HG02759 (cell line): ENCODE measurements around the gene BOD1.

Experiments used
- ATAC-seq: cut with Tn5 transposase; IDR thresholded peaks from one replicate; pipeline ENCODE4 v1.9.1; 2021; ENCODE audit warnings: mild to moderate bottlenecking, moderate library complexity; ENCODE audit not compliant: unreplicated experiment

Gene BOD1

DNA sequence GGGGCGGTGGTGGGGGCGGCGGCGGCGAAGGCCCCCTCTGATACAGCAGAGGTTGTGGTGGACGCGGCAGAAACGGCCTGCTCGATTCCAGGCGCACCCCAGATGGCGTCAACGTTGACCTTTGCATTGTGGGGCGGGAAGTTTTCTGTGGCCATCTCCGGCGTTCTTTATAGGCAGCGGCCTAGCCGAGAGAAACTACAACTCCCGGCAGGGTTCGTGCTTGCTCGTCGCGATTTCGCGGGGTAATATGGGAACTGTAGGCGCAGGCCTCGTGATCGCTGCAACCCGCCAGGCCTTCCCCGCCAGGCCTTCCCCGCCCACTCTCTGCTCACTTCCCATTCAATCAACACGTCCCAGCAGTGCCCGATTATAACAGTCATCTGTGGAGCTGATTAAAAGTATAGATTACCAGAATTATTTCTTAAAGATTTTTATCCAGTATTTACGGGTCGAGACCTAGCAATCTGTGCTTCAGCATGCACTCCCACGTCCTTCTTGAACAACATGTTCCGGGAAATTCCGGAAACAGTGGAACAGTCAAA lies at the start of gene BOD1:
BOD1 (minus strand) TSS at position 74 of the 542 bp plus-strand sequence. CDS start 214 bp downstream, outside the sequence.
- ATAC-seq: peak; percentile 92

DNA sequence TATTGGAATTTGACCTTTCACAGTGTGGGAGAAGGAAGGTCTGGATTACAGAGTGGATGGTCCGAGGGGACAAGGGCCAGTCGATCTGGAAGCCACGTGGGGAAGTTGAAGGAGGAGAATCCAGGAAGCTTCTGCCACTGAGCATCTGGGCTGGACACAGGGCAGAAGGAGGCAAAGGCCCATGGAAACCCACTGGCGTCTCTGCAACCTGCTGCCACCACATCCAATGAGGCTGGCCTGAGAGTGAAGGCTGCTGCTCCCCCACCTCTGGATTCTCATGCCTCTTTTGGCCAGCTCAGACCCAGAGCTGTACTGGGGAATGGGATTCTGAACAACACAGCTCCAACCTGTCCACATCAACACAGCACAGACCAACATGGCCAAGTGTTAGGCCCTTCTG lies 48.9 kb upstream of the BOD1 start:
- no peak for ATAC-seq

DNA sequence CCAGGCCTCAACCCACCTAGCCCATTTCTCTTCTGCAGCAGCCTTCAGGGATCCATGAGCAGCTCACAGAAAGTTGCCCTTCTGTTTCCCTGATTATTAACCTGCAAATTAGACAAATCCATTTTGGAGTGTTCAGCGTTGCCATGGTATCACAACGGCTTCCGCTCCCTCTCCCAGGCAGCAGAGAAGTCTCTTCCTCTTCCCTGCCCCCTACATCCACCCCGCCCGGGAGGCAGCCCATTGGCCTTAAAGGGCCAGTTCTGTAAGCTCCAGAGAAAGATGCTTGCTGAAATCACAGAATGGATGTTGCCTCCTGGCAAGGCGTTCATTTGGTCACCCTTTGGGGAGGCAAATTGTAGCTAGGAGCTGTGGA lies 47.7 kb upstream of the BOD1 start:
- ATAC-seq: no peak

DNA sequence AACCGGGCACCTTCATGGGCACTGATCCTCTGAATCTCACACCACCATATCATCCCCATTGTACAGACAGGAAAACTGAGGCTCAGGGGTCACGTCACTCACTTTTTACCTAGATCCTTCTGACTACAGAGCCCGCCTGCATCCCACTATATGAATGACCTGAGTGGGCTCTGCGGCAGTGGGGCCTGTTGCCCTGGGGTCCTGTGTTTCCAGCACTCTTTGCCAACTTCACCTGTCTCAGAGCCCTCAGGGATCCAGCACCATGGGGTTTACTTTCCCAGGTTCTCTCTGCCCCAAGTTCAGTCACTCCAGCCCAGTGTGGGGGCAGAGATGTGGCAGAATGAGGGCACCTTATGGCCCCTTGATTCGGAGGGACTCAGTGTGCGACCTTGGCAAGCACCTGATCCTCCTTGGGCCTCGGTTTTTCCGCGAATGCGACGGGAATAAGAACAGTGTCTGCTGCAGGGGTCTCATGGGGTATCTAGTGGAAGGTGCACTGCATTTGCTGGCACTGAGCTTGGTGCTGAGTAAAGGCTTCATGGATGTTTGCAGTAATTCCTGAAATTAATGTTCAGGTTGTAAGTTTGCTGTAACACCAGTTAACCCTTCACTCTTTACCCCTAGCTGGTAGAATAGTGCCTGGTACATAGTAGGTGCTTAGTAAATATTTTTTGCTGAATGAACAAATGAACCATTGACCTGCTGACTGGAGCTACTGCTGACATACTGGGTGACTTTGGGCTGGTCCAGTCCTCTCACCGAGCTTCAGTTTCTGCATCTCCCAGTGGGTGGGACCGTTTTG lies 47.1 kb upstream of the BOD1 start:
- ATAC-seq: no peak

DNA sequence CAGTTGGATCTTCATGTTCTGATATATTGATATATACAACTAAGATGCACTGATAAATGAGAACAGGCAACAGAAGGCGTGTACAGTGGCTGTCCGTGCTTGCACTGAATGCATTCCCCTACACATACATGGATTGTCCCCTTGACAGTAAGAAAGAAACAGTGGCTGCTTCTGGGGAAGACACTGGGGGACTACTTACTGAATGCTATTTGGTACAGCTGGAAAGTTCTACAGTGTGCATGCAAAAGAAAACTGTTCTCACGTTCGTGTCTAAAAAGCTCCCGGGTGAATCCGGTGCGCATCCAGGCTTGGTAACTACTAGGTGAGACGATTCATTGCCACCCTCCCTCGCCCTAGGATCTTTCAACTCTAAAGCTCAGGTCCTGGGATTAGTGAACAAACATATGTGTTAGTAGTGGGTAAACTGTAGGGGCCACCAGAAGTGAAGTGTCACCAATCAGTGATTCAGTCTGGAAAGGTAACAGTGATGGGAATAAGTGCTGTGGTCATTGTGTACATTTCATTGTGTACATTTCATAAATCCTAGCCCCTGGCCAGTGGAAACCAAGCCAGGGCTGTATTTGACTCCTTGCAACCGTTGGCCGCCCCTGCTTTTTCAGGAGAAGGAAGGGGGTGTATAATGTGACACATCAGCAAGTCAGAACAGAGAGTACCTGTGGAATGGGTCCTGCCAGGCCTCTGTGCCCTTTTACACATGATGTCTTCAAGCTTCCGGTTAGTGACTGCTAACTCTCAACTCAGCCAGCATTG lies 46.3 kb upstream of the BOD1 start:
- no peak for ATAC-seq

DNA sequence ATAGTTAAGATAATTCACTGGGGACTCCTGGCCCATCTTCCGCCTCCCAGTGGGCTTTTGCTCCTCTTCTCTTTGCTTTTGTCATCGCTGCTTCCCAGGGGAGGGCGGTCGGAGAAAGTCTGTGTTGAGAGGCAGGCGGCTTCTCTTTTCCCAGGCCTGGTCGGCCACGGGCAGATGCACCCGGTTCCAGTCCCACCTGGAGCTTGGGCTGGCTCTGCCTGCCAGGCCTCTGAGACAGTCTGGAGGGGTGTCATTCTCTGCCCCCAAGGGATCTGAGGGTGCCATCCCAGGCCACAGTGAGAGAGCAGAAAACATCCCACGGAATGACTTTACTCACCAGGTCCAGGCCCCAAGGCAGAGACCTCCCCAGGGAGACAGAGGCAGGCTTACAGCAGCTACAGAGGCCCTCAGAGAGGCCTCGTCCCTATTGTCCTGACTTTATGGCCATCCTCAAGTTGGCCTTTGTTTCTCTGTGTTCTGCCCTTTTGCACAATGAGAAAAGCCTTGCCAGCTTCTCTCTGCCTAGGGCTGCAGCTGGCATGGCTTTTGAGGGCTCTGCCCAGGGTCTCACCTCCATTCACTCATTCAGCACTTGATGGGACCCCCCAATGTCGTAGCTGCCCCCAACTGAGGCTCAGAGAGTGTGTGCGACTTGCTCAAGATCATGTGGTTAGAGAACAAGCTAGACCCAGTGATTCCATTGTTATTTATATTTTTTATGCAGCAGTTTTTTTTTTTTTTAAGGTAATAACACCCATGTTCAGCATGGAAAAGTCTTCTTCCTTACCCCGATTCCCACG lies 44.2 kb upstream of the BOD1 start:
- ATAC-seq: no peak

DNA sequence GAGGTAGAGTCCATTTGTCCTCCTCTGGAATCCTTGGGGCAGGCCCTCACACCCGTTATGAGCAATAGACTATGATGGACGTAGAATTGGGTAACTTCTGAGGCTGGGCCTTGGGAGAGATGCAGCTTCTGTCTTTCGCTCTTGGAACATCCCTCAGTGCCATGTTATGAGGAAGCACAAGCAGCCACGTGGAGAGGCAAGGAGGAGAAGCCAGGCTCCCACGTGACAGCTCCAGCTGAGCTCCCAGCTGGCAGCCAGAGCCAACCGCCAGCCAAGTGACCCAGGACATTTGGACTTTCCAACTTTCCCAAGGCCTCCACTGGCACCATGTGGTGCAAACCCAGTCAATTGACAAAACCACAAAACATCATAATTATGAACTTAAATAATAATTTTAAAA lies 43.0 kb upstream of the BOD1 start:
- no peak for ATAC-seq

DNA sequence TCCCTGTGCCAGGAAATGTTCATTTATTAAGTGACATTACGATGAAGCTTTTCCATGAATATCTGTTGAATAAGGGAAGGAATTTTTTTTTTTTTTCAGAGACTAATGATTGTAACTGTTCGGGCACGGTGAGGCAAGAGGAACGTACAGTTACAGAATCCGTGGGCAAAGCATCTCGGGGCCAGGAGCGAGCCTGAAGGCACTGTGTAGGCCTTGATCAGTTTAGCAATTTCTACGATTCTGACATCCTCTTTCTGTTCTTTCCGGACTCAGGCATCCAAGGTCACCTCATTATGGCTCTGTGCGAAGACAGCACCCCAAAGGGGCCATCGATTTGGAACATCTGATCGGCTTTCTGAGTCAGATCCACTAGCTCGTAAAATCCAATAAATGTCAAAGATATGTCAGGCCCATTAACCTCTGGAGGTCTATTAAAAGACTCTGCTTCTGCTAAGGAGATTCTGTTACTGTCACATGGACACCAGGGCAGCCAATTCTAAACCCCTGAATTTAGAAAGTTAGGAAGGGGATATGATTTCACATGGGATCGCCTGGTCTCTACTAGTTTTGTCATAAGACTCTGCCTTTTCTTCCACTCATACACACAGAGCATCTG lies 41.4 kb upstream of the BOD1 start:
- no peak for ATAC-seq

DNA sequence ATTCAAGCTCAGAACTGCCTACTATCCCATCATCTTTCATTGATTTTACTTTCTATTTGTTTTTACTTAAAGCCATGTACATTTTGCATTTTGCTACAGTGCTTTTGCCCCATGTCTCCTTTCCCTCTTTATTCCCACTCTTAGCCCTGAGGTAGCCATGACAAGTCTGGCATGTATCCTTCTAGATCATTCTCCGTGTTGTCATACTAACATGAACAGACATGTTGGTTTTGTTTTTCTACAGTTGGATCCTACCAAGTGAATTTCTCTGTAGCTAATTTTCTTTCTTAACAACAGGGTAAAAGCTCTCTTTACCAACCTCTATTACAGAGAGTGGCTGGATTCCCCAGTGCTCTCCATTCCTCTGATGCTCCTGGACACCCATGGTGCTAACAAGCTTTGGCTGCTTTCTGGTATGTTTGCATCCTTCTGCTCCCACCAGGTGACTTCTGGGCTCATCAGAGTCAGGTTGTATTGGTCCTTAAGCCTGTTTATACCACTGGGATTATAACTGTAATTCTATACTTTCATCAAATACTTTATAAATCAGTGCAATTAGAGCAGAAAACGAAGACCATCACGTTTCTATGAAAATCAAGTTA lies 38.8 kb upstream of the BOD1 start:
- no peak for ATAC-seq

DNA sequence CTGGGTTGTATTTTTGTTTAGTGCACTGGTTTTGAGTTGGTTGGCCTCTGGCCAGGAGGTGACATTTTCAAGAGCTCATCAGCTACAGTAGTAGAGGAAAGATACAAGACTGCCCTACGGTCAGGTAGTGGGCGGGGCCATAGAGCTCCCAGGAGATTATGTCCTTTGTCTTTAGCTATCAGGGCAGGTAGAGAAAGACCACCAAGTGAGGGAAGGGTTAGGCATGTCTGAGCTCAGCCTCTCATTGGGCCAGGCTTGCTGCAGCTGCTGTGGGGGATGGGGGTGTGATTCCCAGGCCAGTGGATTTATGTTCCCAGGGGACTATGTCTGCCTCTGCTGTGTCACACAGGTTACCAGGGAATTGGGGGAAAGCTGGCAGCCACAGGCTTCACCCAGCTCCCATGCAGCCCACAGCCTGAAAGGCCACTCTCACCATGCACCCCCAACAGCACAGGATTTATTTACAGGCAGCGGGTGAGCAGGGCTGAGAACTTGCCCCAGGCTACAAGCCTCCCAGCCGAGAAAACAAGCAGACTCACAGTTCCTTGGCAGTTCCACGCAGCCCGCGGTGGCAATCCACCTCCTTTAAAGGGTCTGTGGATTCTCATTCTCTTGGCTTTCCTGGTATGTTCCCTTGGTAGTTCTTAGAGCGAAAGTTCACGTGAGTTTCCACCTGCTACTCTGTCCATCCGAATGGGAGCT lies 37.5 kb upstream of the BOD1 start:
- ATAC-seq: no peak

DNA sequence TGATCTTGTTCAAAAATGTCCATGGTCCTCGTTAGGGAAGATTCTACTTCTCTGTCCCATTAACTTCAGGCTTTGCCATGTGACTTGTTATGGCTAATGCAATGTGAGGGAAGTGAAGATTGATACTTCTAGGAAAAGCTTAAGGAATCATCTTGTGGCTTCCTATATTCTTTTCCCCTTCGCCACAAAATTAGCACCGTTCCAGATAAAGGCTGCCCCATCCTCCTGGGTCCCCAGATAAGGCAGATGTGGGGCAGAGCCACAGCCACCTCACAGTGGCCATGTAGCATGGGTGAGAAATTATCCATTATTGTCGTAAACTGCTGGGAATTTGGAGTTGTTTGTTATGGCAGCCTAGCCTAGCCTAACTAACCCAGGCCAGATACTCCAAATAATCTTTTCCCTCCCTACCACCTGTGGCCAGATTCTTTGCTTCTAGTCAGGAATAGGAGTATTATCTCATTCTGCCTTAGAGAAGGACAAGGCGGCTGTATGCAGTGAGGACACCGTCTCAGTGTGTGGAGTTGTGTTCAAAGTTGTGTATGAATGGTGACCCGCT lies 31.9 kb upstream of the BOD1 start:
- no peak for ATAC-seq

DNA sequence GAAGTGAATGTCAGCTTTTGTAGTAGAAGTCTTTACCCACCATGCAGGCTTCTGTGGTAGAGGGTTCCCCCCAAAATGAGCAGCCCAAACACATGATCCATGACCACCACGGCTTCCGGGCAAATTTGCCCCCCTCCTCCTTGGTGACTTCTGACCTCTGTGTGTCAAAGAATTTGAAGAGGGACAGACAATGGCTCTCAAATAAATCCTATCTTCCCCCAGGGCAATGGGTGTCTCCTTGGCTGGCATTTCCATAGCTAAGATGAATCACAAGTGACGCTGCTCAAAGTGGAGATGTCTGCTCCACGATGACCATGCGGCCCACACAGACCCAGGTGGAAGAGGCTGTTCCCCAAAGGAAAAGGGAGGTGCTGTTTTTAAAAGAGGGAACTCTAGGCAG lies 30.2 kb upstream of the BOD1 start:
- ATAC-seq: no peak

DNA sequence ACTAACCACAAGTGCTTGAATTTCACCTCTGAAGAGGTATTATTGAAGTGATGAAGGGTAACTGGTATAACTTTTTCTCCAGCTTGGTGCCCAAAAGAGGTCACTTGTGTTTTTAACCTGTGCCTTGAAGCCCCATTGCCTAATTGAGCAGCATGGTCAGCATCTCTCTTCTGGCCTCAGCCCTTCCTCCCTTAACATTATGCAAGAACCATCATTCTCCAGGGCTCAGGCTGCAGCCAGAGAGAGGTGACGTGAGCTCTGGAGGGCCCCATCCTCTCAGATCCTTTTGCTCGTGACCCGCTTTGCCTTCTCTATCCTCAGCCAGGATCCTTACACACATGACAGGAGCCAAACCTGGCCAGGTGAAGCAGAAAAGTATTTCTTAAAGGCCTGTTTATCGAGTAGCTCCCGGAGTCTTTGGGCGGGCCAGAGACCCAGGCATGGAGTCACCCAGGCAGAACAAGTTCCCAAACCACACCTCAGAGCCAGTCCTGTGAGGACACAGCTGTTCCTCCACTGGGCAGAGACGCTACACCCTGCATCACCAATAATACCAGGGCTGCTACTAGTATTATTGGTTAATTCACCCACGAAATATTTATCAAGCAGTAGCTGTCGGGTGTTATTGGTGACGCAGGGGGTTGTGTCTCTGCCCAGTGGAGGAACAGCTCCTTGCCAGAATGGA lies 29.6 kb upstream of the BOD1 start:
- ATAC-seq: no peak

DNA sequence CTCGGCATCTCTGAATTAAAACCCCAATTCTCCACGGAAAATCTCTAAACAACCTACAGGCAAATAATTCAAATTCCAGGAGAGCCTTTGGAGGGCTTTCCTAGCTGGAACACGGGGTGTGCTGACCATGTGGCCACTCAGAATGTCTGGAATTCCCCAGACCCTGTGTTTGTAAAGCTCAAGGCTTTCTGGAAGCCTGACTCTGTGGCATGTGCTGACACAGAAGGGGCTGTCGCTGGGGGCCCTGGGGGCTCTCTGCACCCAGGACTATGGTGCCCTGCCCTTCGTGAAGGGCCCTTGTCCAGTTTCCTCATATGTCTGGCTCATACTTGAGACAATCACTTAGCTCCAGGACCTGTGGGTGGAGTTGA lies 29.0 kb upstream of the BOD1 start:
- no peak for ATAC-seq

DNA sequence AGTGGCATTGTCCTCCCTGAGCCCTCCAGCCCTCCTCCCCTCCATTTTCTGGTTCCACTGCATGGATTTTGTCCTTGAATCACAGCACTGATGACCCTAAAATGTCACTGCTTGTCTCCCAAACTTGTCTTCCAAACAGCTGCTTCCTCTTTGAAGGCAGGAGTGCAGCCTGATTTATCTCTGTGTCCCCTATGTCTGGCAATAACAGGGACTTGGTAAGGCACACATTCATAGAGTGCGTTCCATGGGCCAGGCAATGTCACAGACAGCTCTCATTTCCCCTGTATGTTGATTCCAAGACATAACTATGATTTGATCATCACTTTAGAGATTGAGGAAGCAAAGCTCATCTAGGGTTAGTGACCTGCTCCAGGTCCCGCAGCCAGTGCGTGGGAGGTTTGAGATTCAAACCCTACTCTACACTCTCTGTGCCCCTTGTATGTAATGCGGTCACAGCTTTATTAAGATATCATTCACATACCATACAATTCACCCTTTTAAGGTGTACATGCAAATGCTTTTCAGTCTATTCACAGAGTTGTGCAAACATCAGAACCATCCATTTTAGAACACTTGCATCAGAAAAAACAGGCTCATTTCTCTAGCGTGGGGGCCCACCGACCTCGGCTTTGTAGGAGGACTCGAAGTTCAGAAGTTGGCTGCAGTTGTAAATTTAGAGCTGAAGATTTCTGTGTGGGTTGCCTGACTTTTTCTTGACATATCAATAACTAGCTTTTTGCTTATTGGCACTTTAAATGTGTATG lies 28.4 kb upstream of the BOD1 start:
- ATAC-seq: no peak

DNA sequence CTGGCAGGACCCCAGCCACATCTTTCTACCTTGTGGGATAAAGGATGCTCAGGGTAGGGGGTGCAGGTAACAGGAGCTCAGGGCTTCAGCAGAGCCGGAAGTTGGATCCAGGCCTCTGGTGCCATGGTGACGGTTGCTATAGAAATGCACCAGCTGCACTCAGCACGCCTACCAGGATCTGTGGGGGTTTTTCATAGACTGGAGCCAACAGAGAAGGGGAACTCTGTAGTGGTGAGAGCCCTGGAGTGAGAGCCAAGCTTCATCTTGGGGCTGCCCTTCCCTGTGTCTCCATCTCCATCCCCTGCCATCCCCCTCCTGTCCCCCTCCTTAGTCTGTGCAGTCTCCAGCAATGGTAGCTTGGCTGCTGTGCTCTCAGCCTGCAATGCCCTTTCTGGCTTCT lies 27.5 kb upstream of the BOD1 start:
- peak; percentile 93 for ATAC-seq

DNA sequence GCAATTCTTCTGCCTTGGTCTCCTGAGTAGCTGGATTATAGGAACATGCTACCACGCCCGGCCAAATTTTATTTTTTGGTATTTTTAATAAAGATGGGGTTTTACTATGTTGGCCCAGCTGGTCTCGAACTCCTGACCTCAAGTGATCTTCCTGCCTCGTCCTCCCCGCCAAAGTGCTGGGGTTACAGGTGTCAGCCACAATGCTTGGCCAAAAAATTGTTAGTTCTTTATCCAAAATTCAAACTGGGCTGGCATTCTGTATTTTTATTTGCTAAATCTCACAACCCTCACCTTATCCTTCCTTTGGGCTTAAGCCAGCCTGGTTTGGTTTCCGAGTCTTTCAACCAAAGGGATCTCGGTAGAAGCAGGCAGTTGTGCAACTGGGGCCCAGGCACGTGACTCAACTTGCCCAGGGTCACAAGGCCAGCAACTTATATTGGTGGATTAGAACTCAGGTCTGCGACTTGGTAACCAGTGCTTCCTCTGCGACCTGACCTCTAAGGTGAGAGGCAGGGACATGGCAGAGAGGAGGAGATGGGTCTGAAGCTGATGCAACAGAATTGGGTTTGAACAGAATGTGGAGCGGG lies 26.5 kb upstream of the BOD1 start:
- ATAC-seq: no peak
